22Rv1 (cell line): ENCODE data around the gene SVIL.
"Not testable (repeated sequence)": the region's sequence is repeated elsewhere in the genome, so short reads cannot be mapped to it uniquely, and the experiment has no call there.

Experiments used
- ZFX ChIP-seq: fragments of 450-650 bp; IDR thresholded peaks from 2 replicates; pipeline ENCODE4 v1.6.1; 2017; ENCODE audit warnings: antibody characterized with exemption, borderline replicate concordance
- TF ChIP-seq, protein P1 (sequence below): fragments of 450-650 bp; IDR thresholded peaks from 2 replicates; pipeline ENCODE4 v1.5.1; 2017; ENCODE audit warnings: mild to moderate bottlenecking

DNA sequence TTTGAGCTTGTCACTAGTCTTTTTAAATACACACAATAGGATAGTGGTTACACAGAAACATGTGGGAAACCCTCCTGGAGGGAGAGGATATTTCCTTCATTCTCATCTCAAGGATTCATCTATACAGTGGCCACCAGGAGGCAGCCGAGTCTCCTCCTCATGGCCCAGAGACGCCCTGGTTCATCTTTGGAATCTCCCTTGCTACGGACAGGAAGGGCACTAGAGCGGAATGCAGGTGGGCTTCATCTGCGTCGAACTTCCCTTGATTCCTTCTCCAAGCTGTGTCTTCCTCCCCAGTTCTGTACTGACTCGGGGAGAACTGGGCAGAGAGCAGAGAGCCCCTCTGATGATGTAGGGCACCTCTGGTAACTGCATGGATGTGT lies 146.9 kb downstream of the SVIL start:
- TF ChIP-seq, protein P1, sequence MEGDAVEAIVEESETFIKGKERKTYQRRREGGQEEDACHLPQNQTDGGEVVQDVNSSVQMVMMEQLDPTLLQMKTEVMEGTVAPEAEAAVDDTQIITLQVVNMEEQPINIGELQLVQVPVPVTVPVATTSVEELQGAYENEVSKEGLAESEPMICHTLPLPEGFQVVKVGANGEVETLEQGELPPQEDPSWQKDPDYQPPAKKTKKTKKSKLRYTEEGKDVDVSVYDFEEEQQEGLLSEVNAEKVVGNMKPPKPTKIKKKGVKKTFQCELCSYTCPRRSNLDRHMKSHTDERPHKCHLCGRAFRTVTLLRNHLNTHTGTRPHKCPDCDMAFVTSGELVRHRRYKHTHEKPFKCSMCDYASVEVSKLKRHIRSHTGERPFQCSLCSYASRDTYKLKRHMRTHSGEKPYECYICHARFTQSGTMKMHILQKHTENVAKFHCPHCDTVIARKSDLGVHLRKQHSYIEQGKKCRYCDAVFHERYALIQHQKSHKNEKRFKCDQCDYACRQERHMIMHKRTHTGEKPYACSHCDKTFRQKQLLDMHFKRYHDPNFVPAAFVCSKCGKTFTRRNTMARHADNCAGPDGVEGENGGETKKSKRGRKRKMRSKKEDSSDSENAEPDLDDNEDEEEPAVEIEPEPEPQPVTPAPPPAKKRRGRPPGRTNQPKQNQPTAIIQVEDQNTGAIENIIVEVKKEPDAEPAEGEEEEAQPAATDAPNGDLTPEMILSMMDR, result peak; percentile 46
- TF ChIP-seq ZFX, result not testable (repeated sequence)
